Activated CD8-positive, alpha-beta T cell treated with anti-CD3 and anti-CD28 coated beads for 36 hours (primary cell): ENCODE measurements around the gene PLCG1. TPM values are rescaled to one million over a fixed set of nuclear protein-coding genes. Genes with fewer than 3 reads are reported as not detected.

Experiments used
- ATAC-seq: fragments of 200-7000 bp; cut with Tn5 transposase; one replicate; pipeline ENCODE4 v1.10.0; 2021; ENCODE audit warnings: mild to moderate bottlenecking, moderate library complexity
- CTCF ChIA-PET: fragments of 350-600 bp; sonication (Branson Sonifier 250); formaldehyde crosslinking; loops from one replicate; lab custom pipeline; 2021; ENCODE audit warnings: antibody characterized with exemption; lab: Charles Lee
- POLR2A ChIA-PET: fragments of 350-600 bp; sonication (Branson Sonifier 250); formaldehyde crosslinking; loops from one replicate; lab custom pipeline; 2021; ENCODE audit warnings: antibody characterized with exemption; lab: Charles Lee
- DNase-seq: peaks from one replicate; pipeline ENCODE4 v3.0.0-alpha.2; 2020
- H3K27ac Mint-ChIP-seq: one replicate; pipeline ENCODE4 v1.8.0; 2021; ENCODE audit warnings: mild to moderate bottlenecking, mixed read lengths
- H3K27me3 Mint-ChIP-seq: one replicate; pipeline ENCODE4 v1.8.0; 2021; ENCODE audit warnings: mixed read lengths
- H3K36me3 Mint-ChIP-seq: one replicate; pipeline ENCODE4 v1.8.0; 2021; ENCODE audit warnings: low read depth, mixed read lengths
- H3K4me1 Mint-ChIP-seq: one replicate; pipeline ENCODE4 v1.8.0; 2021; ENCODE audit warnings: low read depth, mixed read lengths
- H3K4me3 Mint-ChIP-seq: one replicate; pipeline ENCODE4 v1.8.0; 2021; ENCODE audit warnings: mild to moderate bottlenecking, moderate library complexity, mixed read lengths
- H3K9me3 Mint-ChIP-seq: one replicate; pipeline ENCODE4 v1.8.0; 2021; ENCODE audit warnings: mixed read lengths
- CTCF ChIP-seq: fragments of 200-600 bp; IDR thresholded peaks from one replicate; pipeline ENCODE4 v1.8.0; 2022; ENCODE audit warnings: antibody characterized with exemption, mild to moderate bottlenecking
- intact Hi-C: fragments of 100-400 bp; cut with micrococcal nuclease; formaldehyde crosslinking; loops from one replicate; pipeline ENCODE4 v1.10.0; 2022
- total RNA-seq, 2 experiments: library from RNA; stranded (reverse); gene quantifications; one replicate each; pipeline ENCODE4 v1.2.3, GENCODE V29; 2021

The PLCG1 gene
- 100 to 1,000 TPM; 259 to 260 TPM for total RNA-seq

- TF ChIP-seq CTCF: no peak
- CTCF ChIA-PET: interaction anchor here (0.9 to 14.5 kb wide), 17 partner anchors 9 to 202 kb away, joined by 3 to 209 read pairs (median 7); partner anchors contain the start of gene LPIN3
- Mint-ChIP-seq H3K4me1 (peaks cover 64% of the 10 kb centered on the region), H3K36me3 (peaks cover 31% of the 10 kb centered on the region), H3K9me3 (no peaks in the 10 kb centered on the region), H3K27me3 (no peaks in the 10 kb centered on the region), H3K4me3 (peak within 1 kb of the TSS; percentile 91), H3K27ac (peak within 1 kb of the TSS; percentile 91)
- POLR2A ChIA-PET: interaction anchor here (0.7 to 15.4 kb wide), 10 partner anchors 7 to 188 kb away, joined by 3 to 361 read pairs (median 4); no protein-coding TSS in a partner anchor
- ATAC-seq: peak; percentile 68
- DNase-seq: peak; percentile 90
- intact Hi-C loops: loop anchor here (5.0 kb wide), 1 partner anchor 200 kb away; no protein-coding TSS in a partner anchor
Measured at GRCh38 chr20:41136680-41137613, at the start of gene PLCG1. Gene PLCG1 (plus strand): TSS chr20:41137543. CDS start chr20:41137642, 99 bp downstream.

- no peak overlapping the region for H3K27ac Mint-ChIP-seq
- peaks cover 47% of the 10 kb centered on the region for H3K36me3 Mint-ChIP-seq
- CTCF ChIA-PET: interaction anchor here (1.8 to 3.5 kb wide), 2 partner anchors 97 to 120 kb away, joined by 7 to 38 read pairs; no protein-coding TSS in a partner anchor
Measured at GRCh38 chr20:41087777-41088176, 49.6 kb upstream of the PLCG1 start.

GRCh38 chr20:41089555-41089954 lies 47.8 kb upstream of the PLCG1 start:
- no peak for ATAC-seq
- CTCF ChIA-PET: interaction anchor here (0.9 to 1.1 kb wide), 2 partner anchors 16 to 99 kb away, joined by 3 read pairs; no protein-coding TSS in a partner anchor

More at GRCh38 chr20:41087777-41088176, 49.6 kb upstream of the PLCG1 start:
- no peak for ATAC-seq
- no peak for DNase-seq
- POLR2A ChIA-PET: interaction anchor here (0.7 kb wide), 1 partner anchor 272 kb away, joined by 3 read pairs; no protein-coding TSS in a partner anchor
- Mint-ChIP-seq H3K9me3 (no peaks in the 10 kb centered on the region), H3K4me3 (no peak overlapping the region), H3K4me1 (peaks cover 13% of the 10 kb centered on the region), H3K27me3 (no peaks in the 10 kb centered on the region)
- no peak for TF ChIP-seq CTCF
- intact Hi-C loops: no loop called here

GRCh38 chr20:41091927-41092326 lies 45.4 kb upstream of the PLCG1 start:
- no peak overlapping the region for H3K4me3 Mint-ChIP-seq
- no peak for TF ChIP-seq CTCF
- peak overlapping the region; percentile 9 for H3K27ac Mint-ChIP-seq
- DNase-seq (no peak), ATAC-seq (no peak)
- H3K36me3 Mint-ChIP-seq: peaks cover 39% of the 10 kb centered on the region
- H3K9me3 Mint-ChIP-seq: no peaks in the 10 kb centered on the region
- peaks cover 4% of the 10 kb centered on the region for H3K4me1 Mint-ChIP-seq
- H3K27me3 Mint-ChIP-seq: no peaks in the 10 kb centered on the region
- intact Hi-C loops: no loop called here
- POLR2A ChIA-PET: interaction anchor here (0.7 kb wide), 1 partner anchor 16 kb away, joined by 4 read pairs; no protein-coding TSS in a partner anchor
- CTCF ChIA-PET: interaction anchor here (1.3 to 12.6 kb wide), 3 partner anchors 105 to 129 kb away, joined by 5 to 304 read pairs (median 10); no protein-coding TSS in a partner anchor

More at GRCh38 chr20:41089555-41089954, 47.8 kb upstream of the PLCG1 start:
- POLR2A ChIA-PET: interaction anchor here (1.0 kb wide), 1 partner anchor 103 kb away, joined by 3 read pairs; no protein-coding TSS in a partner anchor
- Mint-ChIP-seq H3K4me3 (no peak overlapping the region), H3K9me3 (no peaks in the 10 kb centered on the region), H3K4me1 (peaks cover 13% of the 10 kb centered on the region), H3K36me3 (peaks cover 40% of the 10 kb centered on the region), H3K27me3 (no peaks in the 10 kb centered on the region), H3K27ac (no peak overlapping the region)
- DNase-seq: no peak
- no peak for TF ChIP-seq CTCF
- intact Hi-C loops: no loop called here
